Stomach (tissue), 4 donors: Measurements from ENCODE around the gene POU2AF1.
A peak's percentile ranks its signal among the peaks of the same experiment; 100 is the strongest.

Source experiments
- CTCF ChIP-seq, 7 experiments: fragments of 450-650 bp in 4 of 7; fragments of 200-600 bp in 3 of 7; sonication (generic) in 3 of 7; IDR thresholded peaks; one replicate each; pipeline ENCODE4 v1.5.1; 2016 to 2019; ENCODE audit warnings: antibody characterized with exemption in 7 of 7, control low read depth in 2 of 7, mild to moderate bottlenecking in 1 of 7
- EP300 ChIP-seq: sonication (generic); formaldehyde crosslinking; IDR thresholded peaks from one replicate; pipeline ENCODE4 v1.6.1; 2017; ENCODE audit warnings: antibody characterized with exemption
- POLR2A ChIP-seq, 4 donors: fragments of 450-650 bp; IDR thresholded peaks; one replicate each; pipeline ENCODE4 v1.6.1; 2016; ENCODE audit warnings: antibody characterized with exemption in 4 of 4, control low read depth in 2 of 4, mild to moderate bottlenecking in 1 of 4, moderate library complexity in 1 of 4

- TF ChIP-seq CTCF (IDR thresholded peaks at IDR 0.05): peak in 2 of 7 experiments; percentile 19 to 23
- TF ChIP-seq POLR2A (IDR thresholded peaks at IDR 0.05): no peak
- TF ChIP-seq EP300: no peak
Observed at GRCh38 chr11:111357150-111358037, 21.7 kb downstream of the POU2AF1 start.
